Activated CD4-positive, alpha-beta T cell treated with anti-CD3 and anti-CD28 coated beads for 24 hours (primary cell): ENCODE measurements around the gene DDIT3.

Experiments used
- DNase-seq, 2 donors: peaks; one replicate each; pipeline ENCODE4 v3.0.0-alpha.2; 2020; ENCODE audit warnings: low read depth in 2 of 2

Gene DDIT3

DNA sequence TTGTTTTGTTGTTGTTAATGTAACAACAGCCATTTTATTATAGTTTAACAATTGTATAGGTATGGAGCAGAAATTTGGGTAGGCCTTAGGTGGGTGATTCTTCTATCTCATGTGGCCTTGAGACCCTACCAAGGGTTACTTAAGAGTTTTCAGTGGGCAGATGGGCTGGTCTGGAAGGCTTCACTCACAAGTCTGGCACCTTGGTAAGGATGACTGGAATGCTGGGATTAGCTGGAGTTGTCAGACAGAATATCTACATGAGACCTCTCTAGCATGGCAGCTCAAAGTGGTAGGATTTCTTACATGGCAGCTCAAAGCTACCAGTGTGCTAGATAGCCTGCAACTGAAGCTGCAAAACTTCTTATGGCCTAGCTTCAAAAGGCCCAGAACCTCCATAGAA, 34.6 kb downstream of the DDIT3 start:
- DNase-seq = no peak

DNA sequence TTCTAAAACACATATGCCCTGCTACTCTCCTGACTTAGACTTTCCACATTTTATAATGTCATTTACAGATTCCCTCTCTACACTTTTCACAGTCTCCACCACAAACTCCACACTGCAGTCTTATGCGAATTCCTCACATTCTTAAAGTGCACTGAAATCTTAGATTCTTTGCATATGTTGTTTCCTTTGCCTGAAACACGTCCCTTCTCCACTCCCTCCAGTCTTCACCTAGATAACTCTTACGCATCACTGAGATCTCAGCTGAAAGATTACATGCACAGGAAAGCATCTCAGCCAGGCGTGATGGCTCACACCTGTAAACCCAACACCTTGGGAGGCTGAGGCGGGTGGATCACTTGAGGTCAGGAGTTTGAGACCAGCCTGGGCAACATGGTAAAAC, 36.8 kb downstream of the DDIT3 start:
- no peak for DNase-seq

DNA sequence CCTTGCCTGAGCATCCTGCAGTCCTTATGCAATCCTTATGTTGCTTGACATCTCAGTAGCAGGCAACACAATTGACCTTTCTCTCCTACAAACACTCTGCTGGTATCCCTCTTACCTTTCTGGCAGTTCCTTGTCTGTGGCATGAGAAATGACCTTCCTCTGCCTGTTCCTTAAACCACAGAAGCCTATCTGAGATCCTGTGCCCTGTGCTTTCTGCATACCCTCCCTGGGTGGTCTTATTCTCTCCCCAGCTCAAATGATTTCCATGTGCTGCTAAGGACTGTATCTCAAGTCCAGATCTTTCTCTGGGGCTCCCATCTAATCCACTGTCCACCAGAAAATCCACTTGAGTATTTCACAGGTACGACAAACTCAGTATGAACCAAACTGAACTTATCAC, 38.6 kb downstream of the DDIT3 start:
- DNase-seq = no peak

DNA sequence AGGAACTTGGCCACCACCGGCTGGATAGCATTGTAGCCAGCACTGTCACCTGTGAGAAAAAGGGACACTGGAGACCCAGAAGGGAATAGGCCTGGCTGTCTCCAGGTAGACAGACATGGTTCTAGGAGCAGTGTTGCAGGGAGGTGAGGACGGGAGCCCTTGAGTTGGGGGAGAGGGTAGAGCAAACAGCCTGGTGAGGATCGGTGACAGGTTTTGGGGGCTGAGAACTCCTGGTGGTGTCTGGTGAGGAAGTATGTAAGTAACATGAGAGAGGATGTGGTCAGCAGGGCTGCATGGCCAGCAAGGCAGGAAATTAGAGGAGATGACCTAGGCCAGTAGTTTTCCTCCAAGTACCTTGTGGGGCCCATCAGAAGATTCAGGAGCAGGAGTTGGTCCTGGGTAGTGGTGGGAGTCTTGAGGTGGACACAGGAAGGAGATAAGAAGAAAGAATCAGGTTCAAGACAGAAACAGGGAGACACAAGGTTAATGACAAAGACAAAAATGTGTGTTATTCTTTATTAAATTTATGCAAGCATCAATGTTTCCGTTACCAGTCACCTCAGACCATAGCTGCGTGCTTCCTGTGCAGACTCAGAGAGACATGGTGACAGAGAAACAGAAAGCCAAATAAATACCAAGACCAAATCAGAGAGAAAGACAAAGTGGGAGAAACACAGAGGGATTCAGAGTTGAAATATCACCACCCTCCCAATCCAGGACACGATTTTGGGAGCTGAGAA, 40.8 kb downstream of the DDIT3 start, which contains the start of gene ARHGAP9:
Gene ARHGAP9 (minus strand): TSS at position 491 of the 740 bp plus-strand sequence. CDS start 460 bp downstream, at position 31.
- no peak for DNase-seq

DNA sequence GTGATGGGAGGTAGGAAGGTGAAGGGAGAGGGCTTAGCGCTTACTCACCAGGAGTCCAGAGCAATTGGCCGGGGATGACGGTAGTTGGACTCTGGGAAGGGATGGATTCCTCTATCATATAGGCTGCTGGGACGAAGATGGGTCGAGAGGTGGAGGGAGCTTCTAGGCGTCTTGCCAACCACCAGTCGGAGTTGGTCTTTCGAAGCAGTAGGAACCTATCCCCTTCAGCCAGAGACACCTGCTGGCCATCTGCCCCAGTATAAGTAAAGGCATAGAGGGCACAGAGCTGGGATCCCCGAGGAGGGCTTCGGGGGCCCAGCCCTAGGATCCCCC, 41.3 kb downstream of the DDIT3 start:
- no peak for DNase-seq

DNA sequence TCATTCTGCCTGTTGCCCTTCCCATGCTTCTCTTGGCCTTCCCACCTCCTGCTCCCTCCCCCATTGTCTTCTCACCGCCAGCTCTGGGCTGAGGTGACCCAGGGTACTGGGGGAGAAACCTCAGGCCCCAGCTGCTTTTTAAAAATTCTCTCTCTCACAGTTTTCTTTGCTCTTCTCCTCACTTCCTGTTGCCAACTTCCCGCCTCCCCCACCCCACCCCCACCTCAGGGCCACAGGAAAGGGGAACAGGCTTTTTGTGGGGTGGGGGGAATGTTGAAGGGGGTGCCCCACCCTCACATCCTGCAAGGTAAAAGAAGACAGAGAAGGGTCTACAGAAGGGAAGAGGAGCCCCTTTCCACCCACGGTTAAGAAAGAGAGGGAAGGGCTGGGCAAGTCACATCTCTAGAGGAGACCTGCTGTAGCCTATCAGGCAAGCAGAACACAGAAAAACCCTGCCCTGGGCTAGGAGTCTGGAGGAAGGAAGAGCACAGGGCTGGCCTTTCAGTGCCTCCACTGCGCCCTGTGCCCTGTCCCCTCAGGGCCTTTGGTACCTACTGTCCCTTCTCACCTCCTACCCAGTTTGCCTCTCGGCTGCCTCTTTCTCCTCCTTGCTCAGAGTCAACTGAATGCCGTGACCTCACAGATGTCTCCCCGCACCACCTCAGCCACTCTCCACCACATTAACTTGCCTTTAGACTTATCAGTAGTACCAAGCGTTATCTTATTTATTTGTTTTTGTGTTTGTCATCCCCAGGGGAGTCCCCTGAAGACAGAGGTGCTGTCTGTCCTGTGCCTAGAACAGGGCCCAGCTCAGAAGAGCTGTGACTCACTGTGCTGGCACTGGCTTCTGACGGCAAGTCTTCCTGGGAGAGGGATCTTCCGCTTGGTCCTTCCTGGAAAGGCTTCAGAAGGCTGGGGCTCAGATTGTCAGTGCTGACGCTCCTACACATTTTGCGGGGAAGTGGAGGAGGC, 42.3 kb downstream of the DDIT3 start:
- no peak for DNase-seq

DNA sequence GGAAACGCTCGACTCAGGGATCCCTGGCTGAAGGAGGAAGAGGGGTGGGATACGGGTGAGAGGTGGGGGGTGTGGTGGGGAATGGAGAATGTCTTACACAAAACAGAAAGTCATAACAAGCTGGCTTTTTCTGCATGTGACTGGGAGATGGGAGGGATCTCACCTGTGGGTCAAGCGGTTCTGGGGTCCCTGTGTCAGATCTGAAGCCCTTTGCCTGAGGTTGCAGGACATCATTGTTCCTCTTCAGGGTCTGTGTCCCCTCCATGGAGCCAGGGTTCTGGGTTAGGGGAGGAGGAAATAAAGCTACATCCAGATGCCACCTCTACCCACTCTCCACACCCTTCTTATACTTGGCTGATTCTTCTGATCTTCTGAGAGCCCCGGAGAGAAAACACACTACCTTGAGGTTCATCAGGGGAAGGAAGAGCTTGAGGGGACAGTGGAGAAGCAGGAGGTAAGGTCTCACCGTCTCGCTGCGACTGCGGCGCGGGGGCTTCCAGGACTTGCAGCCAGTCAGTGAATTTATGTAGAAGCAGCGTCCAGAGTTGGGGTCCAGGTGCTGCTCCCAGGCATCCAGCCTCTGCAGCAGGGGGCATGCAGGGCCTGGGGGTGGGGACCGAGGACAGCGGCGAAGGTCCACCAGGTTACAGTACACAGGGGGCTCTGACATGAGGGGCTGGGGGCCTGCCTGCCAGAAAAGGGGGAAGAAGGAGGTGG, 43.2 kb downstream of the DDIT3 start:
- DNase-seq = no peak

DNA sequence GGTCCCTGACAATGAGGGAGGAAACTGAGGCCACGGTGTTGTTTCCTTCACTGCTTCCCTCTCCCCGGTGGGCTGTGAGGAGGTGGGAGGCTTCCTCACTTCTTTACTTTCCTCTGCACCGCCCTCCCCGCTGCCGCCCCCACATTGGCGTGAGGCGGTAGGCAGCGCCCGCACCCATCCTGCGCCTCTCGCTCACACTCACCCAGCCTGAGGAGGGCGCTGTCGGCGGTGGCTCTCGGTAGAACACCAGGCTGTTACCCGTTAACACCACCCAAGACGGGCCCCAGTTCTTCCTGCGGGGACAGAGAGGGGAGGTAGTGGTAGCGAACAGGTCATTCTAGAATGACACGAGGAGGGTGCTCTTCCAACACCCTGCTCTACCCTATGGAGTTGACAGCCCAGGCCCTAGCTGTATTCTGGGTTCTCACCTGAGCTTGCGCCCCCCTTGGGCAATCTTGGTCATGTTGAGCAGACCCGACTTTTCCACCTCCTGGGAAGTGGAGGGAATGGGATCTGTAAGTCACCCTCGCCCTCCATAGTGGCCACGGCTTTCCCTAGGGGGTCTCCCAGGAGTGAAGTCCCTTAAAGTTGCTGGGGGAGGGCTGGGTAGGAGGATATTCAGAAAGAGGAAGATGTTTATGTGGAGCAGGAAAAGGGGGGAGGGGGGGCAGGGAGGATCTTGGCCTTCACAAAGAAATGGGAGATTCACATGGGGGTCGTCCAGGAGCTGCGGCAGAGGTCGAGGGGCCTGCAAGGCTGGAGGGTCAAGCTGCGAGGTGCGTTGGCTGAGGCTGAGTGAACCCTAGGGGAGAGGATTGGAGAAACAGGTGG, 43.9 kb downstream of the DDIT3 start:
- DNase-seq = peak; percentile 68 to 74

DNA sequence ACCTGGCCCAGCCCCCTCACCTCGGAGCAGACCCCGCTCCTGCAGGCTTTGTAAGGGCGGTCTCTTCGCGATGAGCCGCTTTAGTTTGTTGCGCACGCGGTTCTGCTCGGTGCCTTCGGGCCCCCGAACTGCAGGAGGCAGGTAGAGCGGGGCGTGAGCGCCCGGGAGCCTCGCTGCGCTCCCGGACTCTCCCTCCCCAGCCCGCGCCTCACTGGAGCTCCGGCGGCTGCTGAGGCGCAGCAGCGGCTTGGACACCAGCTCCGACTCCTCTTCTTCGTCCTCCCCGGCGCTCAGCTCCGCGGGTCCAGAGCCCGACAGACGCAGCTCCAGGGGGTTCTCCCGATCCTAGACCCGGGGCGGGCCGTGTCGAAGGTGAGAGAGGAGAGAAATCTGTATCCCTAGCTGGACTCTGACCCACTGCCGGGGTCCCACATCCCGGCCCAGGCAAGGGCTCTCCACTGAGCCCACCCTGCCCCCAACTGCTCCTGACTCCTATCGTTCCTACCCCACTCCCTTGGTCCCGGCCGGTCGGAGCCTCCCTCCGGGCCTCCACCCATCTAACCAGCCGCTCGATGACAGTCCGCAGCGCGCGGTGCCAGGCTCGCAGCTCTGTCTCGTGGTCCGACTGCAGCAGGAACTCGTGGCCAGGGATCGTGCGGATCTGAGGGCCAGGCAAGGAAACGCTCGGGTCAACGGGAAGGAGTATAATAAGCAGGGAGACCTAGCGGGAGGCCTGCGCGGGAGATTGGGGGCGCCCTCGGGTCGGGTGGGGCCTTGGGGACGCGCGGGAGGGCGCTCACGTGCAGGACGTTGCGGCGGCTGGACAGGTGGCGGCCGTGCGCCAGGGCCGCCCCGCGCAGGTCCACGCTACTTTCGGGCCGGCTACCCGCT, 44.8 kb downstream of the DDIT3 start:
- DNase-seq = no peak

DNA sequence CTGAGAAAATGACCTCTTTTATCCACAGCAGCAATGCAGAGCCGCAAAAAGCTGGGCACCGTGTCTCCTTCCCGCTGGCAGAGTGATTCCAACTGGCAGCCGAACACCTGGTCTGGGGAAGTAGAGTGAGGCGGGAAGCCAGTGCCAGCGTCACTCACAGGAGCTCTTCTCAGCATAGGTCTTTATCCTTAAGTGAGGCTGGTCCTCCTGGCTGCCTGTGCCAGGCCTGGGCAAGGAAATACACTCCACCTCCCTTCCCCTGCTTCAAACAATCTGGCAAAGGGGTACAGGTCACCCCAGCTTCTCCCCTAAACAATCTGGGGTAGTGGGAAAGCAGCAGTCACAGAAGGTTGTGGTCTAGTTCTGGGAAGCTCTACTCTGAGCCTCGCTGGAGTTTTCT, 45.5 kb downstream of the DDIT3 start:
- no peak for DNase-seq

DNA sequence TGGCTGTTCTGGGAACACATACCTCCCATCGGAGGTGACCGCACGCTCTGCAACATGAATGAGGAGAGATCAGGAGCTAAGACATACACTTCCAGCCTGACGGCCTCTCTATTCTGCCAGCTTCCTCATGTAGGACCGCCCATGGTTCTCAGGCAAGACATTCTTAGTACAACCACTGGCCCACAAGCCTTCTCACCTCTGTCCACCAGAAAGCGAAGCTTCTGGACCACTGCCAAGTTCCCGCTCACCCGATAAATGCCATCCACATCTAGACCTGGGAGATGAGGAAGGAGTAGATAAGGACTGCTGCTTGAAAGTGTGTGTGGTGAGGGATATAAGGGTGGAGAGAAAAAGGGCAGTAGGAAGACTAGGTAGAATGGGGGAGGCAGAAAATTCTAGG, 45.9 kb downstream of the DDIT3 start:
- no peak for DNase-seq

DNA sequence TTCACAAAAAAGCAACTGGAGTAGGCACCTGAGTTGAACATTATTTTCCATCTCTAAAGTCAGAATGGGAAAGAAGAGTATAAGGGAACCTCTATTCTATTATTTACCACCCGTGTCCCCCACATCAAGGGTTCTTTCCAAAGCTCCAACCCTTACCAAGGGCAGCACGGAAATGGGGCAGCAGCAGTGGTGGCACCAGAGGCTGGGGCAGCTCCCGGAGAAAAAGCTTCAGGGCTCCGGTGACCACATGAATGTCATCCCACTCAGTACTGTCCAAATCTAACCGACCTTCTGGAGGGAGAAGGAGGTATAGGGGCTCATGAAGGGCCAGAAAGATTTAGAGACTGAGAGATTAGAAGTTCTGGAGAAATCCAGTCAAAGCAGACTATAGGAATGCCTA, 46.4 kb downstream of the DDIT3 start:
- DNase-seq = no peak

DNA sequence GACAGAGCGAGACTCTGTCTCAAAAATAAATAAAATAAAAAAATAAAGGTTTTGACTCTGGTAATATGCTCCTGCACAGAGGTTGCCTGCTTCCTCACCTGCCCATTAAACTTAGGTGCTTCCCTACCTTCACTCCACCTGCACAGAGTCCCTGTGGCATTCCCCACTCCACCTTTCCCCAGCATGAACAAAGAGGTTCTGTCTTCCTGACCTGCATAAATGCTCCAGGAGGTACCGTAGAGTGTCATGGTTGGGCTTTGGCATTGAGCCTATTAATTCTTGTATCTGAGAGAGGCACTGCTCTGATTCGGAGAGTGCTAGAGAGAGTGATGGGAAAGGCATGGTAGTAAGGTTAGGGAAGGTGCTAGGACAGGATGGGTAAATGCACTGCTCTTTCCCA, 46.9 kb downstream of the DDIT3 start:
- no peak for DNase-seq

DNA sequence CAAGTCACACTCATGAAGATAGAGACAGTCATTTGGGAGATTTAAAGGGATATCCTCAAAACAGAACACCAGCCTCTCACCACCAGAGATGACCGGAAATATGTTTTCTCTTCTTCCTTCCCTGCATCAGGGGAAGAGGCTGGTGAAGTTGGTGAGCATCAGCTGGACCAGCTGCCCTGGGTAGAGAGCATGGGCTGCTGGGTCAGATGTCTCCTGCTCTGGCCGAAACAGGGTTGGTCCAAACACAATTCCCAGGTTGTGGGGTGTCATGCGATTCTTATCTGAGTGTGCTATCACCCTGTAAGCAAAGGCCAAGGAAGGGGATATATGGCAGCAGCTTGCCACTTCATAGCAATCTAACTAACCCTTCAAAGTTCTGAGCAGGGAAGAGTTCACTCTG, 47.9 kb downstream of the DDIT3 start:
- DNase-seq = no peak

DNA sequence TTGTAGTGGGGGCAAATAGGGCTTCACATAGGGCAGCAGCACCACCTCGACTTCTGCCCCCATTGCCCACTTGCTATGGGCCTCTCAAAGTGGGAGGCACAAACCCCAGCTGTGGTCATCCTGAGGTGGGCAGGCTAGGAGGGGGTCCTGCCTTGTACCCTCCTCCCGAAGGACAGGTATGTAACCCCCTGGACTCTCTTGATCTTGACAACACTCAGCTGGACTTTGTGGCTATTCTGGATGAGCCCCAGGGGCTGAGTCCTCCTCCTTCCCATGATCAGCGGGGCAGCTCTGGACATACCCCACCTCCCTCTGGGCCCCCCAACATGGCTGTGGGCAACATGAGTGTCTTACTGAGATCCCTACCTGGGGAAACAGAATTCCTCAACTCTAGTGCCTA, 48.7 kb downstream of the DDIT3 start:
- no peak for DNase-seq

DNA sequence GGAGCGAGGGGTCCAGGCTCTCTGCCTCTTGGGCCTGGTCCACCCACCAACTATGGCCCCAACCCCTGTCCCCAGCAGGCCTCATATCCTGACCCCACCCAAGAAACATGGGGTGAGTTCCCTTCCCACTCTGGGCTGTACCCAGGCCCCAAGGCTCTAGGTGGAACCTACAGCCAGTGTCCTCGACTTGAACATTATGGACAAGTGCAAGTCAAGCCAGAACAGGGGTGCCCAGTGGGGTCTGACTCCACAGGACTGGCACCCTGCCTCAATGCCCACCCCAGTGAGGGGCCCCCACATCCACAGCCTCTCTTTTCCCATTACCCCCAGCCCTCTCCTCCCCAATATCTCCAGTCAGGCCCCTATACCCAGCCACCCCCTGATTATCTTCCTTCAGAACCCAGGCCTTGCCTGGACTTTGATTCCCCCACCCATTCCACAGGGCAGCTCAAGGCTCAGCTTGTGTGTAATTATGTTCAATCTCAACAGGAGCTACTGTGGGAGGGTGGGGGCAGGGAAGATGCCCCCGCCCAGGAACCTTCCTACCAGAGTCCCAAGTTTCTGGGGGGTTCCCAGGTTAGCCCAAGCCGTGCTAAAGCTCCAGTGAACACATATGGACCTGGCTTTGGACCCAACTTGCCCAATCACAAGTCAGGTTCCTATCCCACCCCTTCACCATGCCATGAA, 49.2 kb downstream of the DDIT3 start:
- DNase-seq = no peak

DNA sequence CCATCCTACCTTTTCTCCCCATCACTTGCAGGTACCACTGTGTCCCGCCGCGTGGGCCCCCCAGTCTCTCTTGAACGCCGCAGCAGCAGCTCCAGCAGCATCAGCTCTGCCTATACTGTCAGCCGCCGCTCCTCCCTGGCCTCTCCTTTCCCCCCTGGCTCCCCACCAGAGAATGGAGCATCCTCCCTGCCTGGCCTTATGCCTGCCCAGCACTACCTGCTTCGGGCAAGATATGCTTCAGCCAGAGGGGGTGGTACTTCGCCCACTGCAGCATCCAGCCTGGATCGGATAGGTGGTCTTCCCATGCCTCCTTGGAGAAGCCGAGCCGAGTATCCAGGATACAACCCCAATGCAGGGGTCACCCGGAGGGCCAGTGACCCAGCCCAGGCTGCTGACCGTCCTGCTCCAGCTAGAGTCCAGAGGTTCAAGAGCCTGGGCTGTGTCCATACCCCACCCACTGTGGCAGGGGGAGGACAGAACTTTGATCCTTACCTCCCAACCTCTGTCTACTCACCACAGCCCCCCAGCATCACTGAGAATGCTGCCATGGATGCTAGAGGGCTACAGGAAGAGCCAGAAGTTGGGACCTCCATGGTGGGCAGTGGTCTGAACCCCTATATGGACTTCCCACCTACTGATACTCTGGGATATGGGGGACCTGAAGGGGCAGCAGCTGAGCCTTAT, 49.9 kb downstream of the DDIT3 start:
- DNase-seq = no peak

DNA sequence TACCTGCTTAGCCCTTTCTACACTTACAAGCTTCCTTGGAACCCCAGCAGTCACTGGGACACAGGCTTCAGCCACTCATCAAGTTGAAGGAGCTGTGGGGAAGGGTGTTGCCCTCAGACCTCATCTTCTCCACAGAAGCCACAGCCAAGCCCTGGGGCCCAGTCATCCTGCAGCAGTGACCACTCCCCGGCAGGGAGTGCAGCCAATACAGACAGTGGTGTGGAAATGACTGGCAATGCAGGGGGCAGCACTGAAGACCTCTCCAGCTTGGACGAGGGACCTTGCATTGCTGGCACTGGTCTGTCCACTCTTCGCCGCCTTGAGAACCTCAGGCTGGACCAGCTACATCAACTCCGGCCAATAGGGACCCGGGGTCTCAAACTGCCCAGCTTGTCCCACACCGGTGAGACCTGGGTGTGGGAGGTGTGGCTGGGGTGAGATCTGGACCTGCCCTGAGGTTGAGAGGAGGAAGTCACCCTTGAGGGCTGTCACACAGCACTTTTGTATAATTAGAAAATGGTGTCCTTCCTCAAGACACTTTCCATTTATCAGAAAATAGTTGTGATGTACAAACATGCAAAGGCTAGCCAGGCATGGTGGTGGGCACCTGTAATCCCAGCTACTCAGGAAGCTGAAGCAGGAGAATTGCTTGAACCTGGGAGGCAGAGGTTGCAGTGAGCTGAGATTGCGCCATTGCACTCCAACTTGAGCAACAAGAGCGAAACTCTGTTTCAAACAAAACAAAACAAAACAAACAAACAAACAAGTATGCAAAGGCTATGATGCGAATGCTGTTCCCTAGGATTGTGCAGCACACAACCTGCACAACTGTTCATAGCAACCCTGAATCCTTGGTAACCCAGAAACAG, 50.8 kb downstream of the DDIT3 start:
- DNase-seq = no peak
